ENCODE measurements around the gene OR7C1. TPM values are rescaled to one million over a fixed set of nuclear protein-coding genes. Genes with fewer than 3 reads are reported as not detected.

Gene OR7C1
- not detected for total RNA-seq

GRCh38 chr19:14835011-14835410 is at the start of gene OR7C1, which contains the start of gene OR7A5:
OR7C1 (minus strand) TSS chr19:14835185; CDS start chr19:14800136, 35,049 bp downstream.
OR7A5 (minus strand) TSS chr19:14835185; CDS start chr19:14828241, 6,944 bp downstream.
- no peak within 1 kb of the TSS for H3K27ac Mint-ChIP-seq
- H3K27me3 Mint-ChIP-seq, result peaks cover 2% of the 10 kb centered on the region
- no peak for DNase-seq
- intact Hi-C loops (cut with micrococcal nuclease), result no loop called here
- no peaks in the 10 kb centered on the region for H3K36me3 Mint-ChIP-seq
- ChIA-PET CTCF (no interaction called here), POLR2A (no interaction called here)
- no peaks in the 10 kb centered on the region for H3K9me3 Mint-ChIP-seq
- no peaks in the 10 kb centered on the region for H3K4me1 Mint-ChIP-seq (ENCODE audit: low read depth)
- H3K4me3 Mint-ChIP-seq, result no peak within 1 kb of the TSS

- ChIA-PET POLR2A (no interaction called here), CTCF (interaction anchor here (0.6 to 0.7 kb wide), 2 partner anchors 12 to 280 kb away, joined by 3 to 4 read pairs; no protein-coding TSS in a partner anchor)
- Mint-ChIP-seq H3K9me3 (no peaks in the 10 kb centered on the region), H3K4me3 (no peak overlapping the region), H3K4me1 (ENCODE audit: low read depth) (no peaks in the 10 kb centered on the region), H3K36me3 (no peaks in the 10 kb centered on the region), H3K27me3 (peaks cover 48% of the 10 kb centered on the region), H3K27ac (no peak overlapping the region)
- no peak for DNase-seq
- intact Hi-C loops (cut with micrococcal nuclease), result no loop called here
Measured at GRCh38 chr19:14871619-14872230, 36.7 kb upstream of the OR7C1 start.

- ChIA-PET POLR2A (no interaction called here), CTCF (no interaction called here)
- intact Hi-C loops (cut with micrococcal nuclease), result no loop called here
- H3K4me1 Mint-ChIP-seq (ENCODE audit: low read depth), result no peaks in the 10 kb centered on the region
- no peak for DNase-seq
- H3K9me3 Mint-ChIP-seq, result no peaks in the 10 kb centered on the region
- H3K4me3 Mint-ChIP-seq, result no peak overlapping the region
- H3K27ac Mint-ChIP-seq, result no peak overlapping the region
- peaks cover 51% of the 10 kb centered on the region for H3K27me3 Mint-ChIP-seq
- no peaks in the 10 kb centered on the region for H3K36me3 Mint-ChIP-seq
Measured at GRCh38 chr19:14868497-14868896, 33.5 kb upstream of the OR7C1 start.

- ChIA-PET CTCF (no interaction called here), POLR2A (no interaction called here)
- Mint-ChIP-seq H3K9me3 (no peaks in the 10 kb centered on the region), H3K27me3 (peaks cover 21% of the 10 kb centered on the region), H3K4me3 (no peak within 1 kb of the TSS), H3K4me1 (ENCODE audit: low read depth) (no peaks in the 10 kb centered on the region), H3K36me3 (no peaks in the 10 kb centered on the region), H3K27ac (no peak within 1 kb of the TSS)
- intact Hi-C loops (cut with micrococcal nuclease), result no loop called here
- DNase-seq, result no peak
Measured at GRCh38 chr19:14848822-14849221, 13.8 kb upstream of the OR7C1 start, which contains the start of gene OR7A10. OR7A10 (minus strand) TSS chr19:14848922; CDS start chr19:14841877, 7,045 bp downstream.

- no peaks in the 10 kb centered on the region for H3K9me3 Mint-ChIP-seq
- DNase-seq, result no peak
- no peak overlapping the region for H3K4me3 Mint-ChIP-seq
- H3K36me3 Mint-ChIP-seq, result no peaks in the 10 kb centered on the region
- peaks cover 26% of the 10 kb centered on the region for H3K27me3 Mint-ChIP-seq
- H3K4me1 Mint-ChIP-seq (ENCODE audit: low read depth), result no peaks in the 10 kb centered on the region
- H3K27ac Mint-ChIP-seq, result no peak overlapping the region
- intact Hi-C loops (cut with micrococcal nuclease), result no loop called here
- ChIA-PET CTCF (no interaction called here), POLR2A (no interaction called here)
Measured at GRCh38 chr19:14843578-14843977, 8.6 kb upstream of the OR7C1 start.

- POLR2A ChIA-PET, result no interaction called here
- intact Hi-C loops (cut with micrococcal nuclease), result no loop called here
- DNase-seq, result no peak
- CTCF ChIA-PET, result interaction anchor here (0.6 kb wide), 1 partner anchor 1290 kb away, joined by 3 read pairs; no protein-coding TSS in a partner anchor
- Mint-ChIP-seq H3K9me3 (no peaks in the 10 kb centered on the region), H3K36me3 (no peaks in the 10 kb centered on the region), H3K27me3 (peaks cover 25% of the 10 kb centered on the region), H3K27ac (no peak overlapping the region), H3K4me1 (ENCODE audit: low read depth) (no peaks in the 10 kb centered on the region), H3K4me3 (no peak overlapping the region)
Measured at GRCh38 chr19:14843169-14843568, 8.2 kb upstream of the OR7C1 start.

GRCh38 chr19:14840206-14840605 is 5.2 kb upstream of the OR7C1 start:
- intact Hi-C loops (cut with micrococcal nuclease), result no loop called here
- H3K36me3 Mint-ChIP-seq, result no peaks in the 10 kb centered on the region
- H3K4me1 Mint-ChIP-seq (ENCODE audit: low read depth), result no peaks in the 10 kb centered on the region
- peaks cover 25% of the 10 kb centered on the region for H3K27me3 Mint-ChIP-seq
- no peak overlapping the region for H3K4me3 Mint-ChIP-seq
- no peak overlapping the region for H3K27ac Mint-ChIP-seq
- ChIA-PET POLR2A (no interaction called here), CTCF (interaction anchor here (1.4 kb wide), 1 partner anchor 9 kb away, joined by 4 read pairs; no protein-coding TSS in a partner anchor)
- no peak for DNase-seq
- no peaks in the 10 kb centered on the region for H3K9me3 Mint-ChIP-seq

GRCh38 chr19:14837391-14837790 is 2.4 kb upstream of the OR7C1 start:
- intact Hi-C loops (cut with micrococcal nuclease), result no loop called here
- H3K9me3 Mint-ChIP-seq, result no peaks in the 10 kb centered on the region
- H3K36me3 Mint-ChIP-seq, result no peaks in the 10 kb centered on the region
- H3K4me3 Mint-ChIP-seq, result no peak overlapping the region
- no peak for DNase-seq
- POLR2A ChIA-PET, result interaction anchor here (0.6 kb wide), 1 partner anchor 627 kb away, joined by 3 read pairs; no protein-coding TSS in a partner anchor
- H3K4me1 Mint-ChIP-seq (ENCODE audit: low read depth), result no peaks in the 10 kb centered on the region
- H3K27ac Mint-ChIP-seq, result no peak overlapping the region
- H3K27me3 Mint-ChIP-seq, result peaks cover 12% of the 10 kb centered on the region
- CTCF ChIA-PET, result no interaction called here

- Mint-ChIP-seq H3K27ac (no peak overlapping the region), H3K4me3 (no peak overlapping the region), H3K27me3 (peaks cover 17% of the 10 kb centered on the region), H3K9me3 (no peaks in the 10 kb centered on the region), H3K36me3 (no peaks in the 10 kb centered on the region), H3K4me1 (ENCODE audit: low read depth) (no peaks in the 10 kb centered on the region)
- DNase-seq, result no peak
- intact Hi-C loops (cut with micrococcal nuclease), result no loop called here
- ChIA-PET POLR2A (no interaction called here), CTCF (interaction anchor here (0.9 kb wide), 1 partner anchor 9 kb away, joined by 4 read pairs; no protein-coding TSS in a partner anchor)
Measured at GRCh38 chr19:14830702-14831101, 4.3 kb downstream of the OR7C1 start.

- H3K4me3 Mint-ChIP-seq, result no peak overlapping the region
- no peaks in the 10 kb centered on the region for H3K9me3 Mint-ChIP-seq
- no peak overlapping the region for H3K27ac Mint-ChIP-seq
- no peak for DNase-seq
- no peaks in the 10 kb centered on the region for H3K4me1 Mint-ChIP-seq (ENCODE audit: low read depth)
- H3K36me3 Mint-ChIP-seq, result no peaks in the 10 kb centered on the region
- peaks cover 38% of the 10 kb centered on the region for H3K27me3 Mint-ChIP-seq
- POLR2A ChIA-PET, result no interaction called here
- CTCF ChIA-PET, result no interaction called here
- intact Hi-C loops (cut with micrococcal nuclease), result no loop called here
Measured at GRCh38 chr19:14826006-14826405, 9.0 kb downstream of the OR7C1 start.

- H3K36me3 Mint-ChIP-seq, result no peaks in the 10 kb centered on the region
- H3K4me3 Mint-ChIP-seq, result no peak overlapping the region
- CTCF ChIA-PET, result no interaction called here
- no peaks in the 10 kb centered on the region for H3K4me1 Mint-ChIP-seq (ENCODE audit: low read depth)
- H3K27me3 Mint-ChIP-seq, result peaks cover 35% of the 10 kb centered on the region
- H3K27ac Mint-ChIP-seq, result no peak overlapping the region
- no peaks in the 10 kb centered on the region for H3K9me3 Mint-ChIP-seq
- no peak for DNase-seq
- POLR2A ChIA-PET, result no interaction called here
- intact Hi-C loops (cut with micrococcal nuclease), result no loop called here
Measured at GRCh38 chr19:14821937-14822336, 13.0 kb downstream of the OR7C1 start.

- intact Hi-C loops (cut with micrococcal nuclease), result no loop called here
- H3K27me3 Mint-ChIP-seq, result peaks cover 9% of the 10 kb centered on the region
- H3K36me3 Mint-ChIP-seq, result no peaks in the 10 kb centered on the region
- ChIA-PET POLR2A (no interaction called here), CTCF (no interaction called here)
- no peaks in the 10 kb centered on the region for H3K4me1 Mint-ChIP-seq (ENCODE audit: low read depth)
- no peak overlapping the region for H3K4me3 Mint-ChIP-seq
- no peaks in the 10 kb centered on the region for H3K9me3 Mint-ChIP-seq
- no peak for DNase-seq
- no peak overlapping the region for H3K27ac Mint-ChIP-seq
Measured at GRCh38 chr19:14818588-14818987, 16.4 kb downstream of the OR7C1 start.

GRCh38 chr19:14817052-14817451 is 17.9 kb downstream of the OR7C1 start:
- H3K36me3 Mint-ChIP-seq, result no peaks in the 10 kb centered on the region
- peaks cover 7% of the 10 kb centered on the region for H3K27me3 Mint-ChIP-seq
- ChIA-PET POLR2A (no interaction called here), CTCF (interaction anchor here (1.5 kb wide), 1 partner anchor 32 kb away, joined by 3 read pairs; no protein-coding TSS in a partner anchor)
- H3K4me3 Mint-ChIP-seq, result no peak overlapping the region
- H3K4me1 Mint-ChIP-seq (ENCODE audit: low read depth), result no peaks in the 10 kb centered on the region
- no peaks in the 10 kb centered on the region for H3K9me3 Mint-ChIP-seq
- intact Hi-C loops (cut with micrococcal nuclease), result no loop called here
- no peak for DNase-seq
- no peak overlapping the region for H3K27ac Mint-ChIP-seq
